Nephron progenitor cell (in vitro differentiated cells): Measurements from ENCODE around the gene HTR3D.

ENCODE experiments used
- DNase-seq: peaks from one replicate; pipeline ENCODE4 v3.0.0; 2021
- H3K27ac Mint-ChIP-seq: 2 replicates; pipeline ENCODE4 v1.8.0; 2021; ENCODE audit warnings: mild to moderate bottlenecking, moderate library complexity, mixed read lengths
- H3K27me3 Mint-ChIP-seq: 2 replicates; pipeline ENCODE4 v1.8.0; 2021; ENCODE audit warnings: mild to moderate bottlenecking, low read depth, mixed read lengths; ENCODE audit not compliant: poor library complexity
- H3K36me3 Mint-ChIP-seq: 2 replicates; pipeline ENCODE4 v1.8.0; 2021; ENCODE audit warnings: low read depth, mixed read lengths
- H3K4me1 Mint-ChIP-seq: 2 replicates; pipeline ENCODE4 v1.8.0; 2021; ENCODE audit warnings: mixed read lengths
- H3K4me3 Mint-ChIP-seq: 2 replicates; pipeline ENCODE4 v1.8.0; 2021; ENCODE audit warnings: mild to moderate bottlenecking, moderate library complexity, mixed read lengths
- H3K9me3 Mint-ChIP-seq: 2 replicates; pipeline ENCODE4 v1.8.0; 2021; ENCODE audit warnings: mild to moderate bottlenecking, moderate library complexity, mixed read lengths
- TF ChIP-seq, protein P1 (sequence below): fragments of 200-600 bp; sonication (generic); IDR thresholded peaks from 2 replicates; pipeline ENCODE4 v1.5.0; 2021; ENCODE audit warnings: antibody characterized with exemption

Gene HTR3D

GRCh38 chr3:184082465-184082864 lies 50.9 kb downstream of the HTR3D start:
- DNase-seq = no peak
- H3K27ac Mint-ChIP-seq = no peak overlapping the region
- H3K4me3 Mint-ChIP-seq = no peak overlapping the region
- peaks cover 5% of the 10 kb centered on the region for H3K4me1 Mint-ChIP-seq
- H3K27me3 Mint-ChIP-seq = peaks cover 4% of the 10 kb centered on the region
- H3K36me3 Mint-ChIP-seq = no peaks in the 10 kb centered on the region
- TF ChIP-seq, protein P1, sequence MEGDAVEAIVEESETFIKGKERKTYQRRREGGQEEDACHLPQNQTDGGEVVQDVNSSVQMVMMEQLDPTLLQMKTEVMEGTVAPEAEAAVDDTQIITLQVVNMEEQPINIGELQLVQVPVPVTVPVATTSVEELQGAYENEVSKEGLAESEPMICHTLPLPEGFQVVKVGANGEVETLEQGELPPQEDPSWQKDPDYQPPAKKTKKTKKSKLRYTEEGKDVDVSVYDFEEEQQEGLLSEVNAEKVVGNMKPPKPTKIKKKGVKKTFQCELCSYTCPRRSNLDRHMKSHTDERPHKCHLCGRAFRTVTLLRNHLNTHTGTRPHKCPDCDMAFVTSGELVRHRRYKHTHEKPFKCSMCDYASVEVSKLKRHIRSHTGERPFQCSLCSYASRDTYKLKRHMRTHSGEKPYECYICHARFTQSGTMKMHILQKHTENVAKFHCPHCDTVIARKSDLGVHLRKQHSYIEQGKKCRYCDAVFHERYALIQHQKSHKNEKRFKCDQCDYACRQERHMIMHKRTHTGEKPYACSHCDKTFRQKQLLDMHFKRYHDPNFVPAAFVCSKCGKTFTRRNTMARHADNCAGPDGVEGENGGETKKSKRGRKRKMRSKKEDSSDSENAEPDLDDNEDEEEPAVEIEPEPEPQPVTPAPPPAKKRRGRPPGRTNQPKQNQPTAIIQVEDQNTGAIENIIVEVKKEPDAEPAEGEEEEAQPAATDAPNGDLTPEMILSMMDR = no peak
- H3K9me3 Mint-ChIP-seq = peaks cover 7% of the 10 kb centered on the region

GRCh38 chr3:184085389-184085852 lies 53.9 kb downstream of the HTR3D start:
- Mint-ChIP-seq H3K27ac (no peak overlapping the region), H3K4me3 (no peak overlapping the region), H3K36me3 (no peaks in the 10 kb centered on the region), H3K4me1 (no peaks in the 10 kb centered on the region), H3K27me3 (peaks cover 8% of the 10 kb centered on the region), H3K9me3 (peaks cover 7% of the 10 kb centered on the region)
- TF ChIP-seq, protein P1 = no peak
- no peak for DNase-seq
